Measurements from ENCODE around the gene ALKBH3. TPM values are rescaled to one million over a fixed set of nuclear protein-coding genes. Genes with fewer than 3 reads are reported as not detected.

The ALKBH3 gene
- total RNA-seq, 1 donor from 2014 or later: 37.4 TPM

GRCh38 chr11:43955381-43956118 lies 74.9 kb downstream of the ALKBH3 start:
- Mint-ChIP-seq H3K9me3 (peaks cover 11% of the 10 kb centered on the region), H3K36me3 (no peaks in the 10 kb centered on the region), H3K4me3 (no peak overlapping the region), H3K27me3 (ENCODE audit: insufficient read depth, low read depth) (peaks cover 15% of the 10 kb centered on the region), H3K27ac (no peak overlapping the region), H3K4me1 (peaks cover 6% of the 10 kb centered on the region)
- peaks cover 9% of the 10 kb centered on the region for H3K4me1 ChIP-seq
- no peaks in the 10 kb centered on the region for H3K27me3 ChIP-seq
- no peak for TF ChIP-seq EZH2phosphoT487 (IDR thresholded peaks at IDR 0.05)
- TF ChIP-seq EZH2 (IDR thresholded peaks at IDR 0.05): no peak
- TF ChIP-seq, protein P1, sequence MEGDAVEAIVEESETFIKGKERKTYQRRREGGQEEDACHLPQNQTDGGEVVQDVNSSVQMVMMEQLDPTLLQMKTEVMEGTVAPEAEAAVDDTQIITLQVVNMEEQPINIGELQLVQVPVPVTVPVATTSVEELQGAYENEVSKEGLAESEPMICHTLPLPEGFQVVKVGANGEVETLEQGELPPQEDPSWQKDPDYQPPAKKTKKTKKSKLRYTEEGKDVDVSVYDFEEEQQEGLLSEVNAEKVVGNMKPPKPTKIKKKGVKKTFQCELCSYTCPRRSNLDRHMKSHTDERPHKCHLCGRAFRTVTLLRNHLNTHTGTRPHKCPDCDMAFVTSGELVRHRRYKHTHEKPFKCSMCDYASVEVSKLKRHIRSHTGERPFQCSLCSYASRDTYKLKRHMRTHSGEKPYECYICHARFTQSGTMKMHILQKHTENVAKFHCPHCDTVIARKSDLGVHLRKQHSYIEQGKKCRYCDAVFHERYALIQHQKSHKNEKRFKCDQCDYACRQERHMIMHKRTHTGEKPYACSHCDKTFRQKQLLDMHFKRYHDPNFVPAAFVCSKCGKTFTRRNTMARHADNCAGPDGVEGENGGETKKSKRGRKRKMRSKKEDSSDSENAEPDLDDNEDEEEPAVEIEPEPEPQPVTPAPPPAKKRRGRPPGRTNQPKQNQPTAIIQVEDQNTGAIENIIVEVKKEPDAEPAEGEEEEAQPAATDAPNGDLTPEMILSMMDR (IDR thresholded peaks at IDR 0.05): no peak
- H4K20me1 ChIP-seq (ENCODE audit: low read depth): no peaks in the 10 kb centered on the region
- H3K36me3 ChIP-seq: no peaks in the 10 kb centered on the region
- no peak for DNase-seq (ENCODE audit: low spot score)
- peaks cover 4% of the 10 kb centered on the region for H3F3A ChIP-seq (ENCODE audit: low read depth)
- no peak overlapping the region for H2AFZ ChIP-seq (replicated peaks)
- no peaks in the 10 kb centered on the region for H3K9me3 ChIP-seq (ENCODE audit: low read depth)
- H3K4me2 ChIP-seq: no peak overlapping the region
- no peak overlapping the region for H3K4me3 ChIP-seq
- no peak overlapping the region for H3K9ac ChIP-seq
- H3K79me2 ChIP-seq (ENCODE audit: low read depth): no peaks in the 10 kb centered on the region
- no peak overlapping the region for H3K27ac ChIP-seq

- Histone ChIP-seq H3K27ac (no peak overlapping the region), H3K4me1 (peaks cover 12% of the 10 kb centered on the region), H3K9ac (no peak overlapping the region), H3F3A (ENCODE audit: low read depth) (peaks cover 11% of the 10 kb centered on the region), H3K27me3 (no peaks in the 10 kb centered on the region), H3K4me2 (no peak overlapping the region), H3K36me3 (no peaks in the 10 kb centered on the region), H3K9me3 (ENCODE audit: low read depth) (no peaks in the 10 kb centered on the region), H3K79me2 (ENCODE audit: low read depth) (no peaks in the 10 kb centered on the region), H4K20me1 (ENCODE audit: low read depth) (no peaks in the 10 kb centered on the region), H2AFZ (replicated peaks) (no peak overlapping the region), H3K4me3 (no peak overlapping the region)
- TF ChIP-seq, protein P1 (IDR thresholded peaks at IDR 0.05): no peak
- TF ChIP-seq EZH2phosphoT487 (IDR thresholded peaks at IDR 0.05) (no peak), EZH2 (IDR thresholded peaks at IDR 0.05) (no peak)
- H3K27ac Mint-ChIP-seq: no peak overlapping the region
- no peak overlapping the region for H3K4me3 Mint-ChIP-seq
- H3K36me3 Mint-ChIP-seq: no peaks in the 10 kb centered on the region
- peaks cover 12% of the 10 kb centered on the region for H3K27me3 Mint-ChIP-seq (ENCODE audit: insufficient read depth, low read depth)
- H3K9me3 Mint-ChIP-seq: peaks cover 11% of the 10 kb centered on the region
- DNase-seq (ENCODE audit: low spot score): no peak
- H3K4me1 Mint-ChIP-seq: peaks cover 18% of the 10 kb centered on the region
Measured at GRCh38 chr11:43957571-43957970, 76.9 kb downstream of the ALKBH3 start.

- Histone ChIP-seq H2AFZ (replicated peaks) (no peak overlapping the region), H3K27me3 (no peaks in the 10 kb centered on the region), H3K9me3 (ENCODE audit: low read depth) (no peaks in the 10 kb centered on the region), H3K4me2 (no peak overlapping the region), H3K79me2 (ENCODE audit: low read depth) (no peaks in the 10 kb centered on the region), H3K36me3 (no peaks in the 10 kb centered on the region), H3K9ac (no peak overlapping the region), H3K27ac (no peak overlapping the region), H3K4me1 (peaks cover 24% of the 10 kb centered on the region), H3F3A (ENCODE audit: low read depth) (peaks cover 16% of the 10 kb centered on the region), H4K20me1 (ENCODE audit: low read depth) (no peaks in the 10 kb centered on the region), H3K4me3 (no peak overlapping the region)
- Mint-ChIP-seq H3K9me3 (peaks cover 13% of the 10 kb centered on the region), H3K27me3 (ENCODE audit: insufficient read depth, low read depth) (peaks cover 8% of the 10 kb centered on the region), H3K4me3 (no peak overlapping the region), H3K27ac (peak overlapping the region; percentile 29), H3K36me3 (no peaks in the 10 kb centered on the region), H3K4me1 (peaks cover 32% of the 10 kb centered on the region)
- no peak for DNase-seq (ENCODE audit: low spot score)
- TF ChIP-seq EZH2phosphoT487 (IDR thresholded peaks at IDR 0.05): no peak
- TF ChIP-seq, protein P1 (IDR thresholded peaks at IDR 0.05): no peak
- TF ChIP-seq EZH2 (IDR thresholded peaks at IDR 0.05): no peak
Measured at GRCh38 chr11:43959321-43959995, 78.8 kb downstream of the ALKBH3 start.
